Superior temporal gyrus (tissue), 1 donor: ENCODE data around the gene ALPG.
"Not testable (repeated sequence)": the region's sequence is repeated elsewhere in the genome, so short reads cannot be mapped to it uniquely, and the experiment has no call there.

Experiments
- DNase-seq: peaks from one replicate; pipeline ENCODE4 v3.0.0-alpha.2; 2016; ENCODE audit errors: extremely low spot score

The ALPG gene

GRCh38 chr2:232419245-232420072, 12.8 kb downstream of the ALPG start:
- DNase-seq, result no peak

DNA sequence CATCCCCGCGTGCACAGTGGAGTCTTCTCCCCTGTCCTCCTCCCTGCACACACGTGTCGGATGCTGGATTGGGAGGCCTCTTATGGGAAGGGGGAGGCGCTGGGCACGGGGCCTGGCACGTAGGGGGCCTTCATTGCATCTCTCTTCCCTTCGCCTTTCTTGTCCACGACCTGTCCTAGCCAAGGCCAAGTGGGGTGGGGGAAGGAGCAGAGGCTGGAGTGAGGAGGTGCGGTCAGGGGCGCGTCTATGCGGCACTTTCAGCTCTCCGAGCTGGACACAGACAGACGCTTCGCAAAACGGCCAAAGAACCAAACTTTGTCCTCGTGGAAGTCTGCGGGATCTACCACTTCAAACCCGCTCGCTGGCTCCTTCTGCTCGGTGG, 13.4 kb downstream of the ALPG start:
- no peak for DNase-seq

- no peak for DNase-seq
These were observed 14.0 kb downstream of the ALPG start for GRCh38 chr2:232420463-232421188.

- no peak for DNase-seq
These were observed 14.6 kb downstream of the ALPG start for GRCh38 chr2:232421189-232421785.

DNA sequence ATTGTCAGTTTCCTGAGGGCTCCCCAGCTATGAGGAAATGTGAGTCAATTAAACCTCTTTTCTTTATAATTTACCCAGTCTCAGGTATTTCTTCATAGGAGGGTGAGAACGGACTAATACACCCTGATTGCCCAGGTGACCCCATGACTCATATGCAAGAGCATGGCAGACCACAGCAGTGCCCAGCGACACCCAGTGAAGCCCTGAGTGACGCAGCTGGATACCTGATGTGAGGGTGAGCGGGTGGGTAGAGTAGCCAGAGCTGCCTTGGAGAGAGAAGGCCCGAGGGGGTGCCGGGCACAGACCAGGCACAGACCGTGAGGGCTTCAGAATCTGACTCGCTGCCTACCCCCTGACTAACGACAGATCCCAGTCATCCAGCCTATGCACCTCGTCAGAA, 15.4 kb downstream of the ALPG start:
- no peak for DNase-seq

DNA sequence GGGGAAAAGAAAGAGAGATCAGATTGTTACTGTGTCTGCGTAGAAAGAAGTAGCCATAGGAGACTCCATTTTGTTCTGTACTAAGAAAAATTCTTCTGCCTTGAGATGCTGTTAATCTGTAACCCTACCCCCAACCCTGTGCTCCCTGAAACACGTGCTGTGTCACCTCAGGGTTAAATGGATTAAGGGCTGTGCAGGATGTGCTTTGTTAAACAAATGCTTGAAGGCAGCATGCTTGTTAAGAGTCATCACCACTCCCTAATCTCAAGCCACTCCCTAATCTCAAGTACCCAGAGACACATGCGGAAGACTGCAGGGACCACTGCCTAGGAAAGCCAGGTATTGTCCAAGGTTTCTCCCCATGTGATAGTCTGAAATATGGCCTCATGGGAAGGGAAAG, 16.4 kb downstream of the ALPG start:
- not testable (repeated sequence) for DNase-seq

- not testable (repeated sequence) for DNase-seq
These were observed 16.8 kb downstream of the ALPG start for GRCh38 chr2:232423407-232423806.

DNA sequence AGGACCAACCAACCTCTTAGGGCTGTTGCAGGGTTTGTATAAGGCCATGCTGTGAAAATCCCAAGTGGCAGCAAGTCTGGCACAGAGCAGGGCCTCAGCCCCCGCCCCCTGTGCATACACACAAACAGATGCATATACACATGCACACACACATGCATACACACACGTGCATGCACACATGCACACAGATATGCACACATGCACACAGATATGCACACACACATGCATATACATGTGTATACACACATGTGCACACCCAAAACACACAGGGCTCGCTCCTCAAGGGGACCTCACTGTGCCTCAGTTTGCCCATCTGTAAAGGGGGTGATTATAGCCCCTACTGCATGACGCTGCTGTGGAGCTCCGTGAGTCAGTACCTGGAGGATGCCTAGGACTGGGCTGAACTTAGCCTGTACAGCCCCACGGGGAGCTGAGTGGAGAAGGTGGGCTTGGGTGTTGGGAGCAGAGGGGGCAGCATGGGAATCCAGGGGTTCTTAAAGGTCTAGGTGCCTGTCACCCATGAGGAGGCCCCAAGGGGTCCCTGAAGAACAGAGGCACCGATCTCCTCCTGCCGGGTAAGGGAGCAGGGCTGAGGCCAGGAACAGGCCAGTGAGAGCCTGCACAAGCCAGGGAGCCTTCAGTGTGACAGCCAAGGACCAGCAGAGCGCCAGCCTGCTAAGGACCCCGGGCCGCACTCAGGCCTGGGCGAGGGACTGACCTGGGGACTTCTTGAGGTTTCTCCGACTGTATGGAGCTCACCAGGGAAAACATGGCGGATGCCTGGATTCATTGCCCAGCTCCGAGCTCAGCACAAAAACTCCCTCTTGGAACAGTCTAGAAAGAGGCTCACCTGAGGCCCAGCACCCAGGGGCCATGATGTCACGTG, 25.3 kb downstream of the ALPG start:
- DNase-seq, result no peak

DNA sequence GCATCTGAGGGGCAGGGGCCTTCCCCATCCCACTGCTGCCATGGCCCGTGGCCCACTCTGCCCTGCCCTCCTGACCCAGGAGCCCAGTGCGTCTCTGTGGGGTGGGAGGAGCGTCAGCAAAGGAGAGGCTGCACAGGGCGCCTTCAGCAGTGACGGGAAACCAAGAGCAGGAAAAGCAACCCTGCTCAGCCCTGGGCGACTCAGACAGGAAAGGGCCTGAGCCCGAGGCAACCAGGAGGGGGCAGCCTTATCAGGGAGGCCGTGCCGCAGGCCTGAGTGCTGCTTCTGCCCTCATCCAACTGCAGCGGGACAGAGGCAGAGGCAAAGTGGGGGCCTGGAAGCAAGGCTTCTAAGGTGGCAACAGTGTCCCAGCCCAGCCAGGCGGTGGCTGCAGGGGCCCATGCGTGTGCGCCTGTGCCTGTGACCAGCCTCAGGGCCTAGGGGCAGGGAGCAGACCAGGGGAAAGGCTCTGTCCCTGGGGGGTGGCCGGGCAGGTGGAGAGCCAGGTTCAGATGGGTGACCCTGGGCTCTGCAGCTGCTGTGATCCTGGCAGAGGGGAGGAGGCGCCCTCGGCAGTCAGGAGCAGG, 26.0 kb downstream of the ALPG start:
- no peak for DNase-seq

GRCh38 chr2:232433622-232434021, 27.0 kb downstream of the ALPG start:
- not testable (repeated sequence) for DNase-seq

DNA sequence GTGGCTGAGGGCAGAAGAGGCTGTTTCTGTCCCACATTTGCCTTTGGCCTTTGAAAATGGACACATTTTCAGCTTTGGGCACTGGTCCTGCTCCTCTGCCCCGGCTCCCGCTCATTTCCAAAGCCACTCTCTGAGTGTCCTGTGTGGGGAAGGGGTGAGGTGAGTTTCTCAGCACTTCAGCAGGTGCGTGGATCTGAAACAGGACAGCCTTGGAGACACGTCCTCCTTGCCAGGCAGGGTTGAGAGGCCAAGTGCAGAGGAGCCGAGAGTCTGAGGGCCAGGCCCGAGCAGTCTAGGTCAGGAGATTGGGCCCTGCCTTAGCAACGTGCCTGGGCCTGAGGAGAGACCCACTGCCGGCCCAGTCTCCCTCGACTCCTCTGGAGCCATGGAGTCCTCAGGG, 27.4 kb downstream of the ALPG start:
- no peak for DNase-seq

- no peak for DNase-seq
These were observed 28.1 kb downstream of the ALPG start for GRCh38 chr2:232434563-232435374.

GRCh38 chr2:232435375-232435648, 28.7 kb downstream of the ALPG start:
- no peak for DNase-seq

DNA sequence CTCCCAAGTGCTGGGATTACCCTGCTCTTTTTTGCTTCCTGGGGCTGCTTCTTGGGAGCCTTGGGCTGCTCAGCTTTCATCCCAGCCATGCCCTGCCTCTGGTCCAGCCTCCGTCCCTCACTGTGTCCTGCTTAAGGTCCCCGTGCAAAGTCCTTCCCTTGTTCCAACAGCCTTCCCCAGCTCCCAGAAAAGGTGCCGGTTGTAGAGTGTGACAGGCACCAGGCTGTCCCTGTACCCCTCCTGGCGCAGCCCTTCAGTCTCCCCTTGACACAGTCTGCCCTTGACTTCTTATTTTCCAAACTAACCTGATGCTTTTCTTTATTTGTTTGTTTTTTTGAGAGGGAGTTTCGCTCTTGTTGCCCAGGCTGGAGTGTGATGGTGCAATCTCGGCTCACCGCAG, 29.2 kb downstream of the ALPG start:
- DNase-seq, result no peak

DNA sequence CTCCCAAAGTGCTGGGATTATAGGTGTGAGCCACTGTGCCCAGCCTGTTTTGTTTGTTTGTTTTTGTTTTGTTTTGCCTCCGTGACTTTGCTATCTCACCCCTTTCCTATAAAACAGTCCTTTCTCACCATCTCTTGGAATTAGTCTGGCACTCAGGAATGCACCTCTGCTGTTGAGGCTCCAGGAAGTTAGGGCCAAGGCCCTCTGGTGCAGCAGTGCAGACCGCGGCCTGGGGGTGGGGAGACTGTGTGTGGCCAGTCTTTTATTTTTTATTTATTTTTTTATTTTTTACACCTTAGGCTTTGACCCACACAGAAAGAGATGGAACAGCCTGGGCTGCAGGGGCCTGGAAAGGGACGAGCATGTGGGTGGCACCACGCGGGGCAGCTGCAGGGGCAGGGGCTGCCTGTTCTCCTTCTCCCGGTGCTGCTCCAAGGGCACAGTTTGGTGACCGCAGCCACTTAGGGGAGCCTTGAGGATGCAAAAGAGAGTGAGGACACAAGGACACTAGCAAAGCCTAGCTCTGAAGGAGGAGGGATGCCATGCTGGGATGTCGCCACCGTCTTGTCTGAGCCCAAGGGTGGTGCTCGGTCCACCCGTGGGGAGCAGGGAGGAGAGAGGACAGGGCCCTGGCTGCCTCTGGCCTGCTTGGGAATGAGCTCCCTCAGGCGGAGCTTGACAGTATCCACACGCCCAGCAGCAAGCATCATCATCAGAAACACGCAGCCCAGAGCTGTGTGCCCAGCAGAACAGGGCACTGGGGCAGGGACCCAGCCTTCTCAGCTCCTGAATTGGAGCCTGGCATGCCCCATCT, 29.9 kb downstream of the ALPG start:
- no peak for DNase-seq

DNA sequence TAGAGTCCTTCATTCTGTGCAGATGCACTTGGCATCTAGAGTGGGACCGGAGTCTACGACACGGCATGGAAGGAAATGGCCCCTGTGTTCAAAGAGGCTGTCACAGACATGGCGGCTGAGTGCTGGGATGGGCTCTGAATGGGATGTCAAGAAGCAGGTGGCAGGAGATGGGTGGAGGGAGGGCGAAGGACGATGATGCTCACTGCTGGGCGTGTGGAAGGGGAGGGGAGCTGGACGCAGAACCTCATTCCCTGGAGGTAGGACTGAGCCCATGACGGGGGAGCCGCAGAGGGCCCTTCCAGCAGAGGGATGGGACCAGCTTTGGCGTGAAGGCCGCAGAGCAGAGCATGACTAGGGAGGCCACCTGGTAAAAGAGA, 30.5 kb downstream of the ALPG start:
- no peak for DNase-seq

DNA sequence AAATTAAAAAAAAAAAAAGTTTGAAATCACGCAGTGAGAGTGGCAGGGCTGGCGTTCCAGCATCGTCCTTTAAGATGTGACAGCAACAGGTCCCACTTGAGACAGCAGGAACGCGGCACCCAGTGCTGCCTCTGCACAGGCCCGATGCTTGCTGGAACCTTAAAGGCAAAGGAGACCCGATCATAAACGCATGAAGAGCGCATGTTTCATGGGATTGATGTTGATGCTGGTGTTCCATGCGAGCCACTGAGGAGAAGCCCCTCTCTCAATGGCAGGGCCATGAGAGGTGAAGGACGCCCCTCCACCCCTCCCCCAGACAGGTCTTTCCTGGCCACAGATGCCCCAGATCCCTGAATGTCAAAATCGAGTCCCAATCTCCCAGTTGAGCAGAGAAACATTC, 31.4 kb downstream of the ALPG start:
- no peak for DNase-seq

DNA sequence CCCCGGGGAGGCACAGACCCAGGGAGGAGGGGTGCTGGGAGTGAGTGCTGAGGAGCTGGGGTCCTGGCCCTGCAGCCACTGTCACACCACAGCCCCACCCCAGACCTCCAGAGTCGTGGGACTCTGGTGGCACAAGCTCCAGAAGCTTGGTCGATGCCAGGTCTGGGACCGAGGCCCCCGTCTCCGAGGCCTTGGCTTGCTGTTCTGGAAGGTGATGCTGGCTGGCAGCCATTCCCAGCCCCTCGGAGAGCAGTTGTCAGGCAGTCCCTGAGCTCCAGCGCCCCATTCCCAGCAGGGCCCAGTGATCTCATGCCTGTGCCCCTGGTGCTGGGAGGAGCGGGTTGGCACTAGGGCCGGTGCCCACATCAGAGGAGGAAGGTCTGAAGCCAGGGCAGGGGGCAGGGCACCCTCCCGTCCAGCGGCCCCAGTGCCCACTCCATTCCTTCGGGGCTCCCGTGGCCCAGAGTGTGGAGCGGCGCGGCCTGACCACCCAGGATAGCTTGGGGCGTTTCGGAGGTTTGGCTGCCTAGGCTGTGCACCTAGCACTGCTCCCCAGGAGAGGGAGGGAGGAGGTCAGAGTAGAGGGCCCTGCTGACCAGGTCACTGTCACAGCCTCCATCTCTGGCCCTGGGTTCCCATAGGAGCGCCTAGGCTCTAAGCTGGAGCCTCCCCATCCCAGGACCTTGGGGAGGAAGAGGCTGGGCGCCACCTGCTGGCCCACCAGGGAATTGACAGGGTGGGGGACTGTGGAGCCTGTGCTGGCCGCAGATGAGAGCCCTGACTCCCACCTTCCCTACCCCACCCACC, 32.5 kb downstream of the ALPG start:
- no peak for DNase-seq

DNA sequence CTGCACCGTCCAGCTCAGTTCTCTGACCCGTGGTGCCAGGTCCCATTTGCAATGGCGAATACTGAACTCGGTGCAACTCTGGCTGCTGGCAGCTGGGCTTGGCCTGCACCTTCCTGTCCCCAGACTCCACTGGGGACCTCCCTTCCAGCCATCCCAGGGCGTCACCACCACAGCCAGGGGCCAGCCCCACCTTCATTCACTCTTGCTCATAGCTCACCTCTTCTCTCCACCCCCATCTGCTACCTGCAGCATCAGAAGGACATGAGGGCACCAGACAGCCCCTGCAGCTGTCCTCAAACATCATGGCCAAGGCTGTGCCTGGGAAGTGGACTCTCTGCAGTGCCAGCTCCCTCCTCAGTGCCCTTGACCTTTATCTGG, 33.1 kb downstream of the ALPG start:
- no peak for DNase-seq
